Measurements from ENCODE around the gene P2RX5.

GRCh38 chr17:3669085-3669347, 26.9 kb downstream of the P2RX5 start:
- TF ChIP-seq CTCF (IDR thresholded peaks at IDR 0.05; ENCODE audit: insufficient read depth, low read length, poor library complexity, severe bottlenecking) = no peak
- no peak for TF ChIP-seq EZH2phosphoT487 (conservative IDR thresholded peaks at IDR 0.05; ENCODE audit: low read length)
